Spleen (tissue), 11 donors: ENCODE measurements around the gene PSD2. TPM values are rescaled to one million over a fixed set of nuclear protein-coding genes. Genes with fewer than 3 reads are reported as not detected.

Experiments
- DNase-seq: peaks from one replicate; pipeline ENCODE4 v3.0.0-alpha.2; 2020
- H3K27ac ChIP-seq, 8 donors: fragments of 200-600 bp; sonication (generic) in 7 of 8; 1 replicate in 4 of 8; 2 replicates in 4 of 8; pipeline versions ENCODE4 v1.5.0 to v1.8.0; 2016 to 2021; ENCODE audit warnings: inconsistent platforms in 4 of 8, mild to moderate bottlenecking in 4 of 8, moderate library complexity in 1 of 8
- H3K27me3 ChIP-seq, 7 donors: fragments of 200-600 bp; sonication (generic) in 6 of 7; replicated peaks in 1 of 7; 1 replicate in 4 of 7; 2 replicates in 3 of 7; pipeline versions ENCODE4 v1.5.0 to v1.8.0; 2016 to 2021; ENCODE audit warnings: inconsistent platforms in 3 of 7, mild to moderate bottlenecking in 1 of 7
- H3K36me3 ChIP-seq, 6 donors: fragments of 200-600 bp; sonication (generic) in 5 of 6; 1 replicate in 4 of 6; 2 replicates in 2 of 6; pipeline versions ENCODE4 v1.5.0 to v1.8.0; 2016 to 2021; ENCODE audit warnings: inconsistent platforms in 2 of 6
- H3K4me1 ChIP-seq, 6 donors: fragments of 200-600 bp; sonication (generic) in 5 of 6; 1 replicate in 3 of 6; 2 replicates in 3 of 6; pipeline versions ENCODE4 v1.5.0 to v1.8.0; 2016 to 2021; ENCODE audit warnings: inconsistent platforms in 3 of 6
- H3K4me3 ChIP-seq, 8 donors: fragments of 200-600 bp; sonication (generic) in 7 of 8; 1 replicate in 4 of 8; 2 replicates in 4 of 8; pipeline versions ENCODE4 v1.5.0 to v1.8.0; 2016 to 2021; ENCODE audit warnings: inconsistent platforms in 4 of 8, mild to moderate bottlenecking in 4 of 8, moderate library complexity in 2 of 8
- H3K9me3 ChIP-seq, 8 donors: fragments of 200-600 bp; sonication (generic) in 7 of 8; 1 replicate in 4 of 8; 2 replicates in 4 of 8; pipeline versions ENCODE4 v1.5.0 to v1.8.0; 2016 to 2021; ENCODE audit warnings: inconsistent platforms in 4 of 8
- CTCF ChIP-seq, 11 experiments: fragments of 200-600 bp in 7 of 11; fragments of 450-650 bp in 4 of 11; sonication (generic) in 4 of 11; IDR thresholded peaks in 8 of 11; conservative IDR thresholded peaks in 3 of 11; 1 replicate in 7 of 11; 2 replicates in 4 of 11; pipeline versions ENCODE4 v1.4.0 to v1.8.0; 2016 to 2021; ENCODE audit warnings: antibody characterized with exemption in 11 of 11, inconsistent platforms in 4 of 11, mild to moderate bottlenecking in 1 of 11
- POLR2A ChIP-seq, 3 donors: fragments of 450-650 bp; IDR thresholded peaks; one replicate each; pipeline ENCODE4 v1.5.1; 2017; ENCODE audit warnings: antibody characterized with exemption in 3 of 3, mild to moderate bottlenecking in 1 of 3
- POLR2AphosphoS5 ChIP-seq, 3 donors: sonication (generic); formaldehyde crosslinking; IDR thresholded peaks; one replicate each; pipeline ENCODE4 v1.5.1; 2017; ENCODE audit warnings: antibody characterized with exemption in 3 of 3
- WGBS, 5 donors: extraction: QIAGEN DNeasy Blood & Tissue Kit in 3 of 5; methylation state at CpG; one replicate each; pipeline versions ENCODE4 v1.1.5 to v1.1.7; 2013 to 2018; 5-methylcytosine and 5-hydroxymethylcytosine counted together
- intact Hi-C: fragments of 100-400 bp; cut with DNase I; formaldehyde crosslinking; loops from one replicate; pipeline ENCODE4 v1.15.0; 2023; ENCODE audit warnings: low total_unique reads
- polyA plus RNA-seq, 3 donors: library from polyadenylated mRNA; stranded (reverse); fragments of 200-250 nt; gene quantifications; one replicate each; pipeline ENCODE4 v1.2.1, GENCODE V29; 2013
- total RNA-seq, 7 donors: library from RNA; depleted of rRNA in 3 of 7; stranded (reverse); fragments of >200 nt in 3 of 7; fragmentation: NEBNext Ultra II Directional in 4 of 7; extraction: Animal tissue kit (Norgen Biotek cat#: 25700) in 4 of 7; gene quantifications; one replicate each; pipeline versions ENCODE4 v1.1.0 to v1.2.1, GENCODE V29; 2016 to 2021
- donor health status: healthy with polysubstance abuse.
- donor health status: DM: no; HTN: no; CAD: no; lungs with moderate emphysema.
- donor health status: DM: no; HTN: no; CAD: no.
- donor health status: Bipolar disorder and iron deficiency.
- donor health status: healthy.
- donor health status: DM: no; HTN: no; CAD: no.
- donor health status: DM: yes; HTN: yes; CAD: no.

Gene PSD2
- total and polyA plus RNA-seq, 10 donors: 0.03 to 0.42 (median 0.21) TPM; not detected in 1

- Histone ChIP-seq H3K9me3 (no peaks in the 10 kb centered on the region), H3K4me1 (peaks cover 0 to 72% (median 48%) of the 10 kb centered on the region in 6 donors), H3K36me3 (no peaks in the 10 kb centered on the region), H3K27me3 (peaks cover 0 to 66% (median 16%) of the 10 kb centered on the region in 7 donors), H3K27ac (no peak overlapping the region), H3K4me3 (no peak overlapping the region)
- intact Hi-C loops: loop anchor here (5.0 kb wide), 1 partner anchor 339 kb away; no protein-coding TSS in a partner anchor
- WGBS, 5 donors: 87 to 98% (median 89%) methylated on average over 3 of the region's 3 CpGs
- DNase-seq: no peak
- no peak for TF ChIP-seq POLR2A (IDR thresholded peaks at IDR 0.05)
- TF ChIP-seq CTCF (IDR thresholded peaks at IDR 0.05 in 8 of 11, conservative IDR thresholded peaks at IDR 0.05 in 3 of 11): no peak
- TF ChIP-seq POLR2AphosphoS5 (IDR thresholded peaks at IDR 0.05): no peak
Observed at GRCh38 chr5:139761057-139761450, 34.6 kb upstream of the PSD2 start.

- no peak overlapping the region for H3K27ac ChIP-seq
- intact Hi-C loops: loop anchor here (5.0 kb wide), 1 partner anchor 339 kb away; no protein-coding TSS in a partner anchor
- peaks cover 0 to 61% (median 11%) of the 10 kb centered on the region in 7 donors for H3K27me3 ChIP-seq
Observed at GRCh38 chr5:139761501-139761900, 34.1 kb upstream of the PSD2 start.

GRCh38 chr5:139762615-139763170 lies 32.9 kb upstream of the PSD2 start:
- no peak for TF ChIP-seq POLR2AphosphoS5 (IDR thresholded peaks at IDR 0.05)
- TF ChIP-seq CTCF (IDR thresholded peaks at IDR 0.05 in 8 of 11, conservative IDR thresholded peaks at IDR 0.05 in 3 of 11): no peak
- no peak for TF ChIP-seq POLR2A (IDR thresholded peaks at IDR 0.05)
- Histone ChIP-seq H3K9me3 (no peaks in the 10 kb centered on the region), H3K27me3 (peaks cover 0 to 53% (median 11%) of the 10 kb centered on the region in 7 donors), H3K27ac (no peak overlapping the region), H3K4me3 (no peak overlapping the region), H3K36me3 (no peaks in the 10 kb centered on the region), H3K4me1 (peaks cover 0 to 72% (median 47%) of the 10 kb centered on the region in 6 donors)
- intact Hi-C loops: loop anchor here (5.0 kb wide), 1 partner anchor 340 kb away; no protein-coding TSS in a partner anchor
- 81 to 92% (median 90%) methylated on average over 10 of the region's 10 CpGs for WGBS, 5 donors
- no peak for DNase-seq

More at GRCh38 chr5:139761501-139761900, 34.1 kb upstream of the PSD2 start:
- TF ChIP-seq CTCF (IDR thresholded peaks at IDR 0.05 in 8 of 11, conservative IDR thresholded peaks at IDR 0.05 in 3 of 11) (no peak), POLR2A (IDR thresholded peaks at IDR 0.05) (no peak), POLR2AphosphoS5 (IDR thresholded peaks at IDR 0.05) (no peak)
- DNase-seq: no peak
- Histone ChIP-seq H3K9me3 (no peaks in the 10 kb centered on the region), H3K4me3 (no peak overlapping the region), H3K4me1 (peaks cover 0 to 70% (median 44%) of the 10 kb centered on the region in 6 donors), H3K36me3 (no peaks in the 10 kb centered on the region)
- 43 to 69% (median 47%) methylated on average over 4 of the region's 4 CpGs for WGBS, 5 donors

- intact Hi-C loops: loop anchor here (5.0 kb wide), 1 partner anchor 341 kb away; no protein-coding TSS in a partner anchor
- no peaks in the 10 kb centered on the region for H3K9me3 ChIP-seq
- no peak overlapping the region for H3K4me3 ChIP-seq
- H3K36me3 ChIP-seq: no peaks in the 10 kb centered on the region
- no peak overlapping the region for H3K27ac ChIP-seq
- 75 to 84% (median 77%) methylated on average over 12 of the region's 12 CpGs for WGBS, 5 donors
- peaks cover 0 to 72% (median 49%) of the 10 kb centered on the region in 6 donors for H3K4me1 ChIP-seq
- peaks cover 0 to 51% (median 11%) of the 10 kb centered on the region in 7 donors for H3K27me3 ChIP-seq
- no peak for TF ChIP-seq POLR2A (IDR thresholded peaks at IDR 0.05)
- TF ChIP-seq CTCF (IDR thresholded peaks at IDR 0.05 in 8 of 11, conservative IDR thresholded peaks at IDR 0.05 in 3 of 11): no peak
- TF ChIP-seq POLR2AphosphoS5 (IDR thresholded peaks at IDR 0.05): no peak
- no peak for DNase-seq
Observed at GRCh38 chr5:139763280-139763929, 32.2 kb upstream of the PSD2 start.
